ENCODE data around the gene HDAC4. TPM values are rescaled to one million over a fixed set of nuclear protein-coding genes. Genes with fewer than 3 reads are reported as not detected.

Gene HDAC4
- total and polyA plus RNA-seq, 8 donors, result 1.7 to 98.8 (median 24.5) TPM

DNA sequence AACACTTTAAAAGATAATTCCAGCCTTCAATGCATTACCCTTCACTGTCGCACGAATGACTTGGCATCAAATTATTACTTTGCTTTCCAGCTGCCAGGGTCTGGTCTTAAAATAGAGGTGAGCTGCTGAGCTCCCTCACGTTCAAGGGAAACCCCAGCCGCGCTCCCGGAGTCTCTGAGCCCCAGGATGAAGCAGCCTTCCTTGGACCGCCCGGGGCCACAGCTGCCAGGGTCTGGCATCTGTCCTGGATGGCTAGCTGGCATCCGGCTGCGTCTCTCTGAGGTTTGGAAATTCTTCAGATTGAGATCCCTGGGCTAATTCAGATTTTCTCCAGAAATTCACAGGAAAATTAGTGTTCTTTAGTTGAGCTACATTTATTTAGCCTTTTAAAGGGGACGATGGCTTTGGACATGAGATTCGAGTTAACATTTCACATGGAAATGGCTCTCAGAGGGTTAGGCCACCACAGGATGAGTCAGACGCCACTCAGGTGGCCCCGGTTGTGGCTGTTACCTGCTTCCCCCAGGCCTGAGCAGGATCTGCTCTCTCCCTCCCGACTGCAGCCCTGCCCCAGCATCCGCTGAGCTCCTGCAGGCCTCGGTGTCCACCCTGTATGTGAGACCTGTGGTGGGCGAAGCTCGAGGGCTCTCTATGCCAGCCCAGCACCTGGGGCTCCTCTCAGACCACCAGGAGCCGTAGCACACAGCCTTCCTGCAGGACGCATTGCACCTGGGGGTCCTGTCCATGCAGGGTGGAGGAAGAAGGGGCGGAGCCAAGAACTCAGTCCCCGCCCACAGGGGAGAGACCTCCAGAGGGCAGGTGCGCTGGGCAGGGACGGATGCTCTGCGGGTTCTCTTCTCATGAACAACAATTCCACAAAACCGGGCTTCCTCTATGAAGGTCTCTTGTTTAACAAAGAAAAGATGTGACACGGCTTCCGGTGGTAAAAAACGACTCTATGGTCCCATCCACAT lies 297.4 kb downstream of the HDAC4 start:
- intact Hi-C loops (cut with DNase I; ENCODE audit: low total_unique reads), result no loop called here
- WGBS, 5 donors, result 92 to 96% (median 95%) methylated on average over 30 of the region's 30 CpGs
- TF ChIP-seq EP300 (IDR thresholded peaks at IDR 0.05), result no peak
- TF ChIP-seq POLR2AphosphoS5 (IDR thresholded peaks at IDR 0.05), result no peak
- TF ChIP-seq, protein P1, sequence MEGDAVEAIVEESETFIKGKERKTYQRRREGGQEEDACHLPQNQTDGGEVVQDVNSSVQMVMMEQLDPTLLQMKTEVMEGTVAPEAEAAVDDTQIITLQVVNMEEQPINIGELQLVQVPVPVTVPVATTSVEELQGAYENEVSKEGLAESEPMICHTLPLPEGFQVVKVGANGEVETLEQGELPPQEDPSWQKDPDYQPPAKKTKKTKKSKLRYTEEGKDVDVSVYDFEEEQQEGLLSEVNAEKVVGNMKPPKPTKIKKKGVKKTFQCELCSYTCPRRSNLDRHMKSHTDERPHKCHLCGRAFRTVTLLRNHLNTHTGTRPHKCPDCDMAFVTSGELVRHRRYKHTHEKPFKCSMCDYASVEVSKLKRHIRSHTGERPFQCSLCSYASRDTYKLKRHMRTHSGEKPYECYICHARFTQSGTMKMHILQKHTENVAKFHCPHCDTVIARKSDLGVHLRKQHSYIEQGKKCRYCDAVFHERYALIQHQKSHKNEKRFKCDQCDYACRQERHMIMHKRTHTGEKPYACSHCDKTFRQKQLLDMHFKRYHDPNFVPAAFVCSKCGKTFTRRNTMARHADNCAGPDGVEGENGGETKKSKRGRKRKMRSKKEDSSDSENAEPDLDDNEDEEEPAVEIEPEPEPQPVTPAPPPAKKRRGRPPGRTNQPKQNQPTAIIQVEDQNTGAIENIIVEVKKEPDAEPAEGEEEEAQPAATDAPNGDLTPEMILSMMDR (IDR thresholded peaks at IDR 0.05), result no peak
- TF ChIP-seq POLR2A (IDR thresholded peaks at IDR 0.05), result no peak
- no peak for DNase-seq
- Histone ChIP-seq H3K27me3 (no peaks in the 10 kb centered on the region), H3K4me1 (peaks cover 0 to 2% (median under 1%) of the 10 kb centered on the region in 4 donors), H3K36me3 (peaks cover 61 to 100% (median 98%) of the 10 kb centered on the region in 4 donors), H3K4me3 (no peak overlapping the region), H3K9me3 (no peaks in the 10 kb centered on the region), H3K27ac (no peak overlapping the region)

DNA sequence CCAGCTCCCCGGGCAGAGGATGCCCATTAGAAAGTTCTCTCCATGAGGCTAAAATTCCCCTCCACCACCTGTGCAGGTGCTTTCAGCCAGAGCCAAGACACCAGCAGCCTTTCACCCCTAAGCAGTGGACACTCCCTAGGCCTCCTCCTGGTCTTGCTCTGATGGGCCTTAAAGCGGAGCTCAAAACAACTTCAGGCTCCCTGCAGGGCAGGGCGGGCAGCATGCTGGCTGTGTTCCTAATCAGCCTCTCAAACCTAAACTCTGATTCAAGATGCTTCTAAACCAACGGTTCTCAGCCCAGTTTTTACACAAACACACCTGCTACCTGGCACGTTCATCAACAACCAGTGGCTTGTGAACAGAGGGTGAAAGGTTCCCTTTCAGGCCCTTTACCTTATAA lies 298.6 kb downstream of the HDAC4 start:
- Histone ChIP-seq H3K27ac (no peak overlapping the region), H3K36me3 (peaks cover 51 to 100% (median 98%) of the 10 kb centered on the region in 4 donors), H3K27me3 (no peaks in the 10 kb centered on the region), H3K9me3 (no peaks in the 10 kb centered on the region), H3K4me1 (no peaks in the 10 kb centered on the region), H3K4me3 (no peak overlapping the region)
- intact Hi-C loops (cut with DNase I; ENCODE audit: low total_unique reads), result no loop called here
- TF ChIP-seq EP300 (IDR thresholded peaks at IDR 0.05) (no peak), POLR2A (IDR thresholded peaks at IDR 0.05) (no peak), POLR2AphosphoS5 (IDR thresholded peaks at IDR 0.05) (no peak)
- TF ChIP-seq, protein P1 (IDR thresholded peaks at IDR 0.05), result no peak
- DNase-seq, result no peak
- WGBS, 5 donors, result 74 to 87% (median 80%) methylated on average over 4 to 5 of the region's 5 CpGs

DNA sequence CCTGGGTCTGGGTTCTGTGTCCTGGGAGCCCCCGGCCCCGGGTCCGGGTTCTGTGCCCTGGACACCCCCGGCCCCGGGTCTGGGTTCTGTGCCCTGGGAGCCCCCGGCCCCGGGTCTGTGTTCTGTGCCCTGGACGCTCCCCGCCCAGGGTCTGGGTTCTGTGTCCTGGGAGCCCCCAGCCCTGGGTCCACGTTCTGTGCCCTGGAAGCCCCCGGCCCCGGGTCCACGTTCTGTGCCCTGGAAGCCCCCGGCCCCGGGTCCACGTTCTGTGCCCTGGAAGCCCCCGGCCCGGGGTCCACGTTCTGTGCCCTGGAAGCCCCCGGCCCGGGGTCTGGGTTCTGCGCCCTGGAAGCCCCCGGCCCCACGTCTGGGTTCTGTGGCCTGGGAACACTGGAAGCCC lies 299.0 kb downstream of the HDAC4 start:
- no peak for DNase-seq
- TF ChIP-seq EP300 (IDR thresholded peaks at IDR 0.05) (no peak), POLR2A (IDR thresholded peaks at IDR 0.05) (no peak), POLR2AphosphoS5 (IDR thresholded peaks at IDR 0.05) (no peak)
- TF ChIP-seq, protein P1 (IDR thresholded peaks at IDR 0.05), result no peak
- H3K4me1 ChIP-seq, result no peaks in the 10 kb centered on the region
- peaks cover 51 to 100% (median 97%) of the 10 kb centered on the region in 4 donors for H3K36me3 ChIP-seq
- 90 to 98% (median 96%) methylated on average over 7 to 24 of the region's 24 CpGs for WGBS, 5 donors
- H3K27ac ChIP-seq, result no peak overlapping the region
- H3K4me3 ChIP-seq, result no peak overlapping the region
- H3K9me3 ChIP-seq, result no peaks in the 10 kb centered on the region
- H3K27me3 ChIP-seq, result no peaks in the 10 kb centered on the region
- intact Hi-C loops (cut with DNase I; ENCODE audit: low total_unique reads), result no loop called here

DNA sequence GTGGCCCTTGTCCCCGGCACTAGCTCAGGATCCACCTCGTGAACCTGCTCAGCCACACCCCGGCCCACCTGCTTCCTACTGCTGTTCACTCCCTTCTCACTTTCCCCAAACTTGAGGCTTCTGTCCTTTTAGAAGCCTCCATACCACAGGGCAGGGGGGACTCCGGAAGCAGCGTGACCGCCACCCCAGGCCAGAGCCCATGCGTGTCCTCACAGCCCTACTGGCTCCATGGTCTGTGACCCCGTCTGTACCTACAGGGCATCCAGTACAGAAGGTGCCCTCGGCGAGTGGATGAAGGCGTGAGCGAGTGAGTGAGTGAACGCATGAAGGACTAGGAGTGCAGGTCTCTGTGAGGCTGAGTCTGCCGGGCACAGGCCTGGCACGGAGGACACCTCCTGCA lies 299.7 kb downstream of the HDAC4 start:
- no peak for DNase-seq
- 95 to 99% (median 97%) methylated on average over 10 to 15 of the region's 15 CpGs for WGBS, 5 donors
- H3K4me3 ChIP-seq, result no peak overlapping the region
- intact Hi-C loops (cut with DNase I; ENCODE audit: low total_unique reads), result no loop called here
- no peak overlapping the region for H3K27ac ChIP-seq
- H3K36me3 ChIP-seq, result peaks cover 51 to 95% (median 91%) of the 10 kb centered on the region in 4 donors
- no peaks in the 10 kb centered on the region for H3K9me3 ChIP-seq
- TF ChIP-seq POLR2A (IDR thresholded peaks at IDR 0.05), result no peak
- TF ChIP-seq EP300 (IDR thresholded peaks at IDR 0.05), result no peak
- TF ChIP-seq, protein P1 (IDR thresholded peaks at IDR 0.05), result no peak
- no peak for TF ChIP-seq POLR2AphosphoS5 (IDR thresholded peaks at IDR 0.05)
- no peaks in the 10 kb centered on the region for H3K4me1 ChIP-seq
- no peaks in the 10 kb centered on the region for H3K27me3 ChIP-seq

All from stomach (tissue), 9 donors.